ENCODE measurements around the gene BMP7.

GRCh38 chr20:57165427-57166004, 100.9 kb downstream of the BMP7 start:
- no peak for TF ChIP-seq CTCF (IDR thresholded peaks at IDR 0.05)
- no peak for TF ChIP-seq POLR2A (IDR thresholded peaks at IDR 0.05)
- no peak for TF ChIP-seq POLR2AphosphoS5 (IDR thresholded peaks at IDR 0.05; ENCODE audit: insufficient read depth in 1 of 2, low read depth in 1 of 2)
